ENCODE data around the gene HSPG2.

The HSPG2 gene

DNA sequence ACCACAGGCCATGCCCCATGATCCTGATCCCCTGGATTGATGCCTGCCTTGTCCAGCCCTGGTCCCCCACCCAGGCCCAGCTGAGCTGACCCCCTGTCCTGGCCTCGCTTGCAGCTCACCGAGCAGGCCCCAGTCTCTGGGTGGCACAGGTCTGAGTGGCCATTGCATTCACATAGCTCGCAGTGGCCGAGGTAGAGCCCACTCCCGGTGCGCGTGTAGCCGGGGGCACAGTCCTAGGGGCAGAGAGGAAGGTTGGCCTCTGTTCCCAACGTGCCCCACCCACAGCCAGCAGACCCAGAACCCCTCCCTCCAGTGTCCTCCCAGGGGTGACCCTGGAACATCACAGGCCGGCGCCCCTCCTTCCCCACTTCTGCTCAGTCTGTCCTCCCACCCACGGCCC is 73.1 kb downstream of the HSPG2 start:
- Histone ChIP-seq H3K36me3 (ENCODE audit: insufficient read depth, low read length) (no peaks in the 10 kb centered on the region; the same call in 1 of the 2 replicates), H3K9ac (ENCODE audit: insufficient read length) (no peak overlapping the region), H3K9me3 (ENCODE audit: low read depth, low read length) (no peaks in the 10 kb centered on the region), H3K4me3 (no peak overlapping the region), H3K27ac (no peak overlapping the region)
- TF ChIP-seq EZH2 (IDR thresholded peaks at IDR 0.05): no peak
- no peak for TF ChIP-seq FOXP2 (optimal IDR thresholded peaks at IDR 0.05; ENCODE audit: control extremely low read depth, extremely low read length, insufficient read depth)
- DNase-seq (ENCODE audit: low read depth, low spot score): no peak

DNA sequence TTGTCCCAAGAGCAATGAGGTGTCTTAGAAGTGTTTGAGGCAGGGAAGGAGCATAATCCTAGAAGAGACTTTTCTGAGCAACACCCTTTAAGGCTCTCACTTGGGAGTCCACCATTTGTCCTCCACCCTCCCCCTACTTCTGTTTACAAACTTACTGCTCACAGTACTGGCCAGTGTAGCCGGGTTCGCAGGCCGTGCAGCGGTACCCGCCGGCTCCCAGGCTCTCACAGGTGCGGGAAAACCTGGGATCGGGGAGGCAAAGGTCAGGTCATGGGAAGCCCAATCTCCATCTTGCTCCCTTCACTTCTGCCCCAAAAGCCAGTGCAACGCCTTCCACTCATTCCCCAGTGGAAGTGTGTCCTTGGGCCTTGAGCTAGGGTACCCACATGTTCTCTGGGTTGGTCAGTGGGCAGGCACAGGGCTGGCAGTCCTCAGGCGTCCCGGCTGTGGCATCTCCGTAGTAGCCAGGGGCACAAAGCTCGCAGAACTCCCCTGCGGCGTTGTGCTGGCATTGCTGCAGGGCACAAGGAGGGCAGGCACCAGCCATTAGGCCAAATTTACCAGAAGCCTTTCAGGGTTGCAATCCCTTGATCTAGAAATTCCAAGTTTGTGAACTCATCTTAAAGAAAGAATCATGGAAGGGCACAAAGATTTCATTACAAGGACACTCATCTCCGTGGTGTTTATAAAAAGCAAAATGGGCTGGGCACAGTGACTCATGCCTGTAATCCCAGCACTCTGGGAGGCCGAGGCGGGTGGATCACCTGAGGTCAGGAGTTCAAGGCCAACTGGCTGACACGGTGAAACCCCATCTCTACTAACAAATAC is 75.3 kb downstream of the HSPG2 start:
- TF ChIP-seq EZH2 (IDR thresholded peaks at IDR 0.05): no peak
- TF ChIP-seq POLR2AphosphoS5 (IDR thresholded peaks at IDR 0.05; ENCODE audit: borderline replicate concordance, low read depth, low read length): no peak
- TF ChIP-seq FOXP2 (optimal IDR thresholded peaks at IDR 0.05; ENCODE audit: control extremely low read depth, extremely low read length, insufficient read depth): no peak
- DNase-seq (ENCODE audit: low read depth, low spot score): no peak
- H3K9ac ChIP-seq (ENCODE audit: insufficient read length): no peak overlapping the region
- no peak overlapping the region for H3K27ac ChIP-seq
- H3K9me3 ChIP-seq (ENCODE audit: low read depth, low read length): no peaks in the 10 kb centered on the region
- no peak overlapping the region for H3K4me3 ChIP-seq
- H3K36me3 ChIP-seq (ENCODE audit: insufficient read depth, low read length): no peaks in the 10 kb centered on the region; the same call in 1 of the 2 replicates

DNA sequence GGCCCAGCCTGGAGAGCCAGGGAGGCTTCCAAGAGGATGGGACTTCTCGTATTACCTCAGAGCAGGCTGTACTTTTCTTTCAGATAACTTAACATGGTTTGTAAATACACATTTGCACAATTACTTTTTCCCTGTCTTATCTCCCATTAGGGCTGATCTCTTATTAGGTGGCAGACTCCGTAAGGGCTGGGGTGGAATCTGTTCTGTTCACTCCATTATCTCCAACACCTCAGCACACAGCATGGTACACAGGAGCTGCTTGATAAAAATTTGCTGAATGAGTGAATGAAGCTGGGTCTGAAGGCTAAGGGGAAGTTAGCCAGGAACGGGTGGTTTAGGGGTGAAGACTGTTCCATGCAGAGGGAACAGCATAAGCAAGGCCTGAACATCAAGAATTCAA is 76.1 kb downstream of the HSPG2 start:
- no peak for DNase-seq (ENCODE audit: low read depth, low spot score)
- Histone ChIP-seq H3K9me3 (ENCODE audit: low read depth, low read length) (no peaks in the 10 kb centered on the region), H3K4me3 (no peak overlapping the region), H3K36me3 (ENCODE audit: insufficient read depth, low read length) (no peaks in the 10 kb centered on the region; the same call in 1 of the 2 replicates), H3K27ac (no peak overlapping the region), H3K9ac (ENCODE audit: insufficient read length) (no peak overlapping the region)
- TF ChIP-seq FOXP2 (optimal IDR thresholded peaks at IDR 0.05; ENCODE audit: control extremely low read depth, extremely low read length, insufficient read depth) (no peak), EZH2 (IDR thresholded peaks at IDR 0.05) (no peak), POLR2AphosphoS5 (IDR thresholded peaks at IDR 0.05; ENCODE audit: borderline replicate concordance, low read depth, low read length) (no peak)

DNA sequence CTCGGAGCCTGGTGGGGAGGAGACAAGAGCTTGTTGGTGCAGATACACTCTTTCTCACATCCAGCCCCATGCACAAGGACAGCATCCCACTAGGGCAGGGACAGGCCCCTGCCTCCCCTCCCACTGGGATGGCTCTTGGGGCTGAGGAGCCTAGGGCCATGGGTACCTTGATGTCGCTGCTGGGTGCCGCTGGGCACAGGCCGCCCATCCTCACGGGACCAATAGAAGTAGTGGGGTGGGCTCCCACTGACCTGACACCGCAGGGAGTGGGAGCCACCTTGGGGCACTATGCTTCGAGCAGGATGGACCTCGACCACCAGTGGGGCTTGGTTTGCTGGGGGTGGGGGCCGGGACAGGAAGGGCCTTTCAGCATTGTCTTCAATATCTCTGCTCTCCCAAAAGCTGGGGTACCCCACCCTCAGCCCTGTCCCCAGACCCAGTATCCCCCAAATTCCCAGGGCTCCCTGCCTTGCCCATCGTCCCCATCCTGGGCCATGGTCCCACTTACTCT is 77.4 kb downstream of the HSPG2 start:
- no peak overlapping the region for H3K27ac ChIP-seq
- no peak overlapping the region for H3K4me3 ChIP-seq
- H3K9me3 ChIP-seq (ENCODE audit: low read depth, low read length): no peaks in the 10 kb centered on the region
- no peak overlapping the region for H3K9ac ChIP-seq (ENCODE audit: insufficient read length)
- DNase-seq (ENCODE audit: low read depth, low spot score): no peak
- H3K36me3 ChIP-seq (ENCODE audit: insufficient read depth, low read length): no peaks in the 10 kb centered on the region; the same call in 1 of the 2 replicates
- no peak for TF ChIP-seq FOXP2 (optimal IDR thresholded peaks at IDR 0.05; ENCODE audit: control extremely low read depth, extremely low read length, insufficient read depth)
- TF ChIP-seq EZH2 (IDR thresholded peaks at IDR 0.05): no peak
- no peak for TF ChIP-seq POLR2AphosphoS5 (IDR thresholded peaks at IDR 0.05; ENCODE audit: borderline replicate concordance, low read depth, low read length)

DNA sequence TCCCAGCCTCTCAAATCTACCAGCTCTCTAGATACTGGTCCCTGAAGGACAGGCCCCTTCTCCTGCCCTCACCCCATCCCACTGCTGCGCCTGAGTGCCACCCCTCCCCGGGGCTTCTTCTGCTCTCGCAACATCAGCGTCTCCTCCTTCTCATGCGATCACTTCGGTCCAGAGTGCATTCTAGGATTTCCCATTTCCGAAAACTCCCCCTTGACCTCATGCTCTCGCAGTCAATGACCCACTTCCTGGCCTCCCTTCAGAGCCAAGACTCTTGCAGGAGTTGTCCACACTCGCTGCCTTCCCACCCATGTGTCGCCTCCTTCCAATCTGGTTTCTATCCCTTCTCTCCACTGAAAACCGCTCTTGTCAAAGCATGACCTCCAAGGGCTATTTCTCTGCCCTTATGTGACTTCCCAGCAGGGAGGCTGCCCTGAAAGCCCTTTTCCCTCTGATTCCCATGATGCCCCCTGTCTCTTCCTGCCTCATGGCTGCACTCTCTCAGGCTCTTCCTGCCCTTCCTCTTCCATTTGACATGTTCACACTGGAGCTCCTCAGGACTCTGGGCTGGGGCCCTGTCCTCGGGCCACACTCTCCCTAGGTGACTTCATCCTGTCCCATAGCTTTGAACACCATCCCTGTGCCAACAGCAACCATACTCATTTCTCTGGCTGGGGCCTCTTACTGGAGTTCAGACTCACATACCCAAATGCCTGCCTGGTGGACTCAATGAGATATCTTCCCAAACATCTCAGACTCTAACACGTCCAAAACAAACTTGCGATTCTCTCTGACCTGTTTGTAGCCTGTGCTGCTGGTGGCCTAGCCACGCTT is 79.1 kb downstream of the HSPG2 start:
- Histone ChIP-seq H3K36me3 (ENCODE audit: insufficient read depth, low read length) (no peaks in the 10 kb centered on the region; the same call in 1 of the 2 replicates), H3K9ac (ENCODE audit: insufficient read length) (no peak overlapping the region), H3K27ac (no peak overlapping the region), H3K9me3 (ENCODE audit: low read depth, low read length) (no peaks in the 10 kb centered on the region), H3K4me3 (no peak overlapping the region)
- no peak for DNase-seq (ENCODE audit: low read depth, low spot score)
- TF ChIP-seq EZH2 (IDR thresholded peaks at IDR 0.05): no peak
- TF ChIP-seq FOXP2 (optimal IDR thresholded peaks at IDR 0.05; ENCODE audit: control extremely low read depth, extremely low read length, insufficient read depth): no peak
- no peak for TF ChIP-seq POLR2AphosphoS5 (IDR thresholded peaks at IDR 0.05; ENCODE audit: borderline replicate concordance, low read depth, low read length)

DNA sequence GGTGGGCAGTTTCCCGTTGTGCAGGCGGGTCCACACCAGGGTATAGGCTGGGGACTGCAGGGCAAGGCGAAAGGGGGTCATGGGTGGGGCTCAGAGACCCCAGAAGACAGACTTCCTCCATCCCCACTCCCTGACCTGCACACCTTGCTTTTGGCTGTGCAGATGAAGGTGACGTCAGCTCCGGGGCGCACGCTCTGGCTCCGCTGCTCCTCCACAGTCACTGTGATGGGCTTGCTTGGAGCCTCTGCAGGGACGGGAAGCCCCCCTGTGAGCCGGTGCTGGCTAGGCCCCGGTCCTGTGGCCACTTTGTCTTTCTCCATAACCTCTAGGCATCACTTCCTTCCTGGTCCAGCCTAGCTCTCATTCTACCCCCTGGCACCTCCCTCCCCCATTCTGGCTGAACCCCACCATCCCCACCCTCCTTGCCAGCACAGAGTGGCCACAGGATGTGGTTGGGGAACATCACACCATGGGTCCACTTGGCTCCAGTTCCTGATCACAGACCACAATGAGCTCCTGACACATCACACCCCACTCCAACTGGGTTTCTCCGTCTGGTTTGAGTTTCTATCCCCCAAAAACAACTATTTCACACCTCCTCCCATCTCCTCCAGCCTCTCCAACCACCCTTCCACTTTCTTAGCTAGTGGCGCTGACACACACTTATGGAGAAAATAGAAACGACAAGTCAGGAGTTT is 79.8 kb downstream of the HSPG2 start:
- Histone ChIP-seq H3K9ac (ENCODE audit: insufficient read length) (no peak overlapping the region), H3K9me3 (ENCODE audit: low read depth, low read length) (no peaks in the 10 kb centered on the region), H3K27ac (no peak overlapping the region), H3K36me3 (ENCODE audit: insufficient read depth, low read length) (no peaks in the 10 kb centered on the region; the same call in 1 of the 2 replicates), H3K4me3 (no peak overlapping the region)
- no peak for DNase-seq (ENCODE audit: low read depth, low spot score)
- TF ChIP-seq FOXP2 (optimal IDR thresholded peaks at IDR 0.05; ENCODE audit: control extremely low read depth, extremely low read length, insufficient read depth) (no peak), EZH2 (IDR thresholded peaks at IDR 0.05) (no peak), POLR2AphosphoS5 (IDR thresholded peaks at IDR 0.05; ENCODE audit: borderline replicate concordance, low read depth, low read length) (no peak)

DNA sequence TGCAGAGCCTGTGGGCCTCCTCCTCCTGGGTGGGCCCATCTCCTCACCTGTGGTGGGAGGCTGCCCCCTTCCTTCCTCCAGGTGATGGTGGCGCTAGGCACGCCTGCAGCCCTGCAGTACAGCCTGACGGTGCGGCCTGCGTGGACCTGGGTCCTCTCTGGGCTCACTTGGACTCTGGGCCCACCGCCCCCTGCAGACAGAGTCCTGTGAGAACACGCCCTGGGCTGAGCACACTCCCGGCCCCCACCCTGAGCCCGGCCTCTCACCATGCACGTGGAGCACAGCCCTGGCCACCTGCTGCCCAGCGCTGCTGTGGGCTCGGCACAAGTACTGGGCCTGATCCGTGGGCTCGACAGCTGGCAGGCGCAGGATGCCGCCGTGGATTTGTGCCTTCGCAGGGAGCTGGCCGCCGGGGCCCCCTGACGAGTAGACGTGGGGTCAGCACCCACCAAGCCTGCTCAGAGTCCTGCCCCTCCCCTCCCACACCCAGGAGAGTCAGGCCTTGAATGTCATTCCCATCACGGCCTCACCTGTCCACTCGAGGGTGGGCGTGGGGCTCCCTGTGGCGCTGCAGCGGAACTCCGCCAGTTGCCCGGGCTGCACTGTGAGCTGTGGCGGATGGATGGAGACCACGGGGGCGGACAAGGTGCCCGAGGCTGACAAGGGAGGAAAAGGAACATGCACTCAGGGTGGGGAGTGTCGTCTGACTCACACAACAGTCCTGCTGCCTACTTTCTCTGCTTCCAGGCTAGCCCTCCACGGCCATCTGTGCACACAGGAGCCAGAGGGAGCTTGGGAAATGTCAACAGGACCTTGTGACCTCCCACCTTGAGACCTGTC is 81.6 kb downstream of the HSPG2 start:
- H3K9me3 ChIP-seq (ENCODE audit: low read depth, low read length): no peaks in the 10 kb centered on the region
- H3K36me3 ChIP-seq (ENCODE audit: insufficient read depth, low read length): no peaks in the 10 kb centered on the region

More for the DNA sequence above, 81.6 kb downstream of the HSPG2 start:
- TF ChIP-seq EZH2 (IDR thresholded peaks at IDR 0.05): no peak
- TF ChIP-seq FOXP2 (optimal IDR thresholded peaks at IDR 0.05; ENCODE audit: control extremely low read depth, extremely low read length, insufficient read depth): no peak
- no peak for TF ChIP-seq POLR2AphosphoS5 (IDR thresholded peaks at IDR 0.05; ENCODE audit: borderline replicate concordance, low read depth, low read length)
- no peak overlapping the region for H3K9ac ChIP-seq (ENCODE audit: insufficient read length)
- no peak for DNase-seq (ENCODE audit: low read depth, low spot score)
- H3K27ac ChIP-seq: no peak overlapping the region
- no peak overlapping the region for H3K4me3 ChIP-seq
